H1 (cell line): Measurements from ENCODE around the gene COL1A1. TPM values are rescaled to one million over a fixed set of nuclear protein-coding genes. Genes with fewer than 3 reads are reported as not detected.

Source experiments
- CTCF ChIA-PET: fragments of 300-600 bp; sonication (Branson Sonifier 250); formaldehyde crosslinking; loops from one replicate; lab custom pipeline; 2021; ENCODE audit not compliant: partially characterized antibody; lab: Charles Lee
- POLR2A ChIA-PET: fragments of 300-600 bp; sonication (Branson Sonifier 250); formaldehyde crosslinking; loops from one replicate; lab custom pipeline; 2021; ENCODE audit warnings: inconsistent platforms; ENCODE audit not compliant: partially characterized antibody; lab: Charles Lee
- DNase-seq, 2 experiments: peaks; one replicate each; pipeline versions ENCODE4 v3.0.0 to v3.0.0-alpha.2; 2010 to 2022; ENCODE audit warnings: low spot score in 2 of 2, low read depth in 1 of 2, mixed read lengths in 1 of 2
- FAIRE-seq: peaks from 2 replicates; lab custom pipeline; 2011; peaks lifted over from hg19 to GRCh38; lab: Jason Lieb, UNC
- H2AFZ ChIP-seq: 2 replicates; pipeline ENCODE4 v1.8.1; 2012; ENCODE audit warnings: low read length, inconsistent platforms
- H2AK5ac ChIP-seq: 2 replicates; pipeline ENCODE4 v1.6.1; 2013; ENCODE audit warnings: low read depth, low read length
- H2BK120ac ChIP-seq: replicated peaks from 2 replicates; pipeline ENCODE3; 2013; ENCODE audit warnings: low read depth, low read length, inconsistent platforms
- H2BK12ac ChIP-seq: 2 replicates; pipeline ENCODE4 v1.6.1; 2013; ENCODE audit warnings: low read depth, low read length
- H2BK15ac ChIP-seq: 2 replicates; pipeline ENCODE4 v1.6.1; 2013; ENCODE audit warnings: low read length
- H2BK20ac ChIP-seq: 2 replicates; pipeline ENCODE4 v1.6.1; 2013; ENCODE audit warnings: low read length
- H2BK5ac ChIP-seq: 2 replicates; pipeline ENCODE4 v1.6.1; 2013; ENCODE audit warnings: low read depth, low read length
- H3K14ac ChIP-seq: 2 replicates; pipeline ENCODE4 v1.6.1; 2013; ENCODE audit warnings: inconsistent platforms; ENCODE audit not compliant: insufficient read length
- H3K18ac ChIP-seq: 2 replicates; pipeline ENCODE4 v1.6.1; 2013; ENCODE audit warnings: low read length; ENCODE audit errors: extremely low read depth
- H3K23ac ChIP-seq: 2 replicates; pipeline ENCODE4 v1.6.1; 2013; ENCODE audit warnings: inconsistent platforms; ENCODE audit not compliant: insufficient read length
- H3K23me2 ChIP-seq: 2 replicates; pipeline ENCODE4 v1.6.1; 2013; ENCODE audit warnings: low read depth, low read length
- H3K27ac ChIP-seq: 2 replicates; pipeline ENCODE4 v1.6.1; 2011; ENCODE audit warnings: low read depth, low read length, inconsistent platforms
- H3K27me3 ChIP-seq, 4 experiments: replicated peaks in 1 of 4; 1 replicate in 1 of 4; 2 replicates in 3 of 4; pipeline versions ENCODE4 v1.6.1 to v1.8.1; 2011 to 2013; ENCODE audit warnings: low read length in 3 of 4, mild to moderate bottlenecking in 3 of 4, inconsistent platforms in 2 of 4, mixed read lengths in 2 of 4, moderate library complexity in 1 of 4; ENCODE audit not compliant: control insufficient read depth in 3 of 4, insufficient read depth in 3 of 4; ENCODE audit errors: extremely low read depth in 1 of 4
- H3K36me3 ChIP-seq, 4 experiments: 2 replicates each; pipeline versions ENCODE4 v1.6.1 to v1.8.1; 2011 to 2013; ENCODE audit warnings: mild to moderate bottlenecking in 4 of 4, low read length in 3 of 4, moderate library complexity in 2 of 4, control low read depth in 1 of 4, inconsistent platforms in 1 of 4; ENCODE audit not compliant: insufficient read depth in 4 of 4, control insufficient read depth in 2 of 4
- H3K4ac ChIP-seq: replicated peaks from 2 replicates; pipeline ENCODE3; 2013; ENCODE audit warnings: low read length, low read depth, mixed read lengths, inconsistent platforms; ENCODE audit not compliant: insufficient read length
- H3K4me1 ChIP-seq, 4 experiments: replicated peaks in 1 of 4; 1 replicate in 1 of 4; 2 replicates in 3 of 4; pipeline versions ENCODE4 v1.6.1 to v1.8.1; 2011 to 2013; ENCODE audit warnings: low read length in 3 of 4, inconsistent platforms in 2 of 4, mixed read lengths in 1 of 4; ENCODE audit not compliant: insufficient read depth in 4 of 4, control insufficient read depth in 3 of 4
- H3K4me2 ChIP-seq, 2 experiments: 2 replicates each; pipeline versions ENCODE4 v1.6.1 to v1.8.1; 2011 to 2013; ENCODE audit warnings: low read depth in 2 of 2, low read length in 2 of 2, control low read depth in 1 of 2, inconsistent platforms in 1 of 2, mild to moderate bottlenecking in 1 of 2; ENCODE audit not compliant: insufficient read depth in 1 of 2
- H3K4me3 ChIP-seq, 4 experiments: fragments of 200-600, 300-600 bp in 1 of 4; sonication (generic), shearing (Covaris generic), sonication (Bioruptor Twin) in 1 of 4; 2 replicates each; pipeline versions ENCODE4 v1.5.1 to v1.8.1; 2011 to 2016; ENCODE audit warnings: low read length in 4 of 4, low read depth in 3 of 4, control low read depth in 2 of 4, inconsistent platforms in 2 of 4, mild to moderate bottlenecking in 2 of 4, mixed read lengths in 1 of 4, moderate library complexity in 1 of 4; ENCODE audit not compliant: insufficient read depth in 2 of 4; ENCODE audit errors: extremely low read depth in 1 of 4
- H3K56ac ChIP-seq: replicated peaks from 2 replicates; pipeline ENCODE3; 2013; ENCODE audit warnings: low read depth, mild to moderate bottlenecking, mixed read lengths, low read length, inconsistent platforms; ENCODE audit not compliant: insufficient read length
- H3K79me1 ChIP-seq: 2 replicates; pipeline ENCODE4 v1.6.1; 2013; ENCODE audit warnings: low read depth, low read length, control low read depth
- H3K79me2 ChIP-seq, 2 experiments: 2 replicates each; pipeline versions ENCODE4 v1.6.1 to v1.8.1; 2012 to 2013; ENCODE audit warnings: low read length in 2 of 2, mild to moderate bottlenecking in 2 of 2, inconsistent platforms in 1 of 2; ENCODE audit not compliant: insufficient read depth in 2 of 2, control insufficient read depth in 1 of 2
- H3K9ac ChIP-seq, 4 experiments: replicated peaks in 1 of 4; 1 replicate in 1 of 4; 2 replicates in 3 of 4; pipeline versions ENCODE4 v1.6.1 to v1.8.1; 2011 to 2013; ENCODE audit warnings: low read depth in 3 of 4, low read length in 3 of 4, control low read depth in 2 of 4, mild to moderate bottlenecking in 2 of 4, moderate library complexity in 2 of 4, inconsistent platforms in 1 of 4; ENCODE audit errors: extremely low read depth in 1 of 4
- H3K9me3 ChIP-seq, 2 experiments: 2 replicates each; pipeline versions ENCODE4 v1.6.1 to v1.8.1; 2012 to 2013; ENCODE audit warnings: mild to moderate bottlenecking in 2 of 2, moderate library complexity in 2 of 2, control low read depth in 1 of 2, inconsistent platforms in 1 of 2, low read depth in 1 of 2, low read length in 1 of 2, mixed read lengths in 1 of 2; ENCODE audit not compliant: insufficient read depth in 2 of 2
- H4K20me1 ChIP-seq, 2 experiments: replicated peaks in 1 of 2; 2 replicates each; pipeline versions ENCODE3 to v1.8.1; 2011 to 2013; ENCODE audit warnings: inconsistent platforms in 2 of 2, low read length in 2 of 2, mild to moderate bottlenecking in 1 of 2; ENCODE audit not compliant: insufficient read depth in 2 of 2, control insufficient read depth in 1 of 2
- H4K5ac ChIP-seq: 2 replicates; pipeline ENCODE4 v1.6.1; 2013; ENCODE audit warnings: low read length, low read depth, mixed read lengths, inconsistent platforms; ENCODE audit not compliant: insufficient read length
- H4K8ac ChIP-seq: 2 replicates; pipeline ENCODE4 v1.8.0; 2013; ENCODE audit warnings: mild to moderate bottlenecking, moderate library complexity, low read length, inconsistent platforms; ENCODE audit not compliant: insufficient read depth; ENCODE audit errors: extremely low read depth
- H4K91ac ChIP-seq: replicated peaks from 2 replicates; pipeline ENCODE3; 2013; ENCODE audit warnings: low read length, mixed read lengths, inconsistent platforms; ENCODE audit not compliant: insufficient read length
- TEAD4 ChIP-seq: IDR thresholded peaks from 2 replicates; pipeline ENCODE4 v1.6.1; 2012; ENCODE audit warnings: low read depth, low read length, inconsistent platforms, mixed read lengths
- WGBS, 2 experiments: shearing (Covaris generic) in 1 of 2; methylation state at CpG; one replicate each; pipeline versions ENCODE4 v1.1.6 to v1.1.7; 2013 to 2015; ENCODE audit warnings: low lambda C conversion rate in 2 of 2, mixed read lengths in 2 of 2, inconsistent platforms in 1 of 2, low coverage in 1 of 2, missing lambda C conversion rate in 1 of 2; ENCODE audit not compliant: insufficient replicate concordance in 2 of 2, insufficient coverage in 1 of 2, insufficient read length in 1 of 2; ENCODE audit errors: extremely low coverage in 1 of 2, missing lambda C conversion rate in 1 of 2; 5-methylcytosine and 5-hydroxymethylcytosine counted together
- polyA plus RNA-seq, 7 experiments: library from polyadenylated mRNA; depleted of rRNA in 3 of 7; stranded (reverse) in 5 of 7; unstranded in 2 of 7; fragments of >200 nt in 5 of 7; fragments of 200-250 nt in 2 of 7; gene quantifications; 1 replicate in 5 of 7; 2 replicates in 1 of 7; 4 replicates in 1 of 7; pipeline versions ENCODE4 v1.2.1 to v1.2.3, GENCODE V29; 2011 to 2013; ENCODE audit warnings: missing spikeins in 2 of 7, mixed read lengths in 2 of 7
- total RNA-seq: library from RNA; stranded (reverse); fragmentation: NEBNext Ultra II Directional; extraction: Animal tissue kit (Norgen Biotek cat#: 25700); gene quantifications from 2 replicates; pipeline ENCODE4 v1.2.1, GENCODE V29; 2021

COL1A1 gene
- total and polyA plus RNA-seq, 2 of the 8 experiments (the other 6 are each of a cell fraction or from before 2014, with no cell fraction given) = 14.1 to 80.4 TPM

GRCh38 chr17:50157891-50158290 is 43.5 kb downstream of the COL1A1 start:
- no peak overlapping the region for H4K91ac ChIP-seq
- H3K4me2 ChIP-seq = no peak overlapping the region
- no peak overlapping the region for H3K9ac ChIP-seq
- no peak overlapping the region for H2BK15ac ChIP-seq
- no peak overlapping the region for H3K18ac ChIP-seq
- TF ChIP-seq TEAD4 = no peak
- DNase-seq (no peak), FAIRE-seq (no peak)
- H4K5ac ChIP-seq = no peak overlapping the region
- no peaks in the 10 kb centered on the region for H3K79me1 ChIP-seq
- H4K20me1 ChIP-seq = no peaks in the 10 kb centered on the region
- H2AK5ac ChIP-seq = no peak overlapping the region
- H2BK5ac ChIP-seq = no peak overlapping the region
- H3K36me3 ChIP-seq = no peaks in the 10 kb centered on the region
- H2BK12ac ChIP-seq = no peak overlapping the region
- no peaks in the 10 kb centered on the region for H3K79me2 ChIP-seq
- ChIA-PET CTCF (interaction anchor here (1.5 to 21.5 kb wide), 5 partner anchors 10 to 43 kb away, joined by 6 to 299 read pairs (median 13); partner anchors contain the start of gene SAMD14), POLR2A (no interaction called here)
- no peak overlapping the region for H2BK20ac ChIP-seq
- WGBS, 2 experiments = 86% methylated on average over 4 of the region's 4 CpGs; no CpG with 5 or more reads in 1 of the 2 experiments
- H3K27ac ChIP-seq = no peak overlapping the region
- H3K27me3 ChIP-seq = peaks cover 0 to 6% (median 0%) of the 10 kb centered on the region in 4 experiments; a peak in 2 of 7 replicates
- H4K8ac ChIP-seq = no peak overlapping the region
- no peak overlapping the region for H3K14ac ChIP-seq
- no peaks in the 10 kb centered on the region for H3K9me3 ChIP-seq
- 0 out of 2 replicates have a peak overlapping the region, but pooled peaks have one; percentile 34 for H2AFZ ChIP-seq
- H3K4me1 ChIP-seq = peaks cover 0 to 7% (median 6%) of the 10 kb centered on the region in 4 experiments; a peak in 4 of 7 replicates
- H3K56ac ChIP-seq = no peak overlapping the region
- H3K4ac ChIP-seq = no peak overlapping the region
- H3K23me2 ChIP-seq = peaks cover 8% of the 10 kb centered on the region
- no peak overlapping the region for H2BK120ac ChIP-seq
- no peak overlapping the region for H3K4me3 ChIP-seq
- H3K23ac ChIP-seq = no peak overlapping the region
